WTC11 (cell line): ENCODE results near the gene CLCN6.

Experiments used
- ATF2 ChIP-seq: sonication (generic); formaldehyde crosslinking; IDR thresholded peaks from 2 replicates; pipeline ENCODE4 v1.8.1; 2022; ENCODE audit warnings: low read depth, missing genetic modification reagents, borderline replicate concordance
- ATF3 ChIP-seq: sonication (generic); formaldehyde crosslinking; conservative IDR thresholded peaks from 2 replicates; pipeline ENCODE4 v1.8.1; 2022; ENCODE audit warnings: mild to moderate bottlenecking, missing genetic modification reagents
- CTCF ChIP-seq: fragments of 200-600 bp; IDR thresholded peaks from 2 replicates; pipeline ENCODE4 v1.8.0; 2022; ENCODE audit warnings: antibody characterized with exemption
- ELF4 ChIP-seq: sonication (generic); formaldehyde crosslinking; IDR thresholded peaks from 2 replicates; pipeline ENCODE4 v1.8.1; 2022; ENCODE audit warnings: low read depth, mild to moderate bottlenecking, moderate library complexity, missing genetic modification reagents
- FOXK1 ChIP-seq: sonication (generic); formaldehyde crosslinking; IDR thresholded peaks from 2 replicates; pipeline ENCODE4 v1.8.0; 2022; ENCODE audit warnings: mild to moderate bottlenecking, moderate library complexity, missing genetic modification reagents
- GABPB1 ChIP-seq: sonication (generic); formaldehyde crosslinking; IDR thresholded peaks from 2 replicates; pipeline ENCODE4 v1.8.1; 2023; ENCODE audit warnings: mild to moderate bottlenecking, missing genetic modification reagents
- OVOL2 ChIP-seq: fragments of 250-450 bp; sonication (Bioruptor Pico); IDR thresholded peaks from 2 replicates; pipeline ENCODE4 v1.9.0; 2021; ENCODE audit warnings: mild to moderate bottlenecking, borderline replicate concordance
- TEAD1 ChIP-seq: sonication (generic); formaldehyde crosslinking; IDR thresholded peaks from 2 replicates; pipeline ENCODE4 v1.8.0; 2022; ENCODE audit warnings: mild to moderate bottlenecking, missing genetic modification reagents
- TP53 ChIP-seq: sonication (generic); formaldehyde crosslinking; IDR thresholded peaks from 2 replicates; pipeline ENCODE4 v1.8.1; 2023; ENCODE audit warnings: mild to moderate bottlenecking, missing genetic modification reagents

- TF ChIP-seq ELF4 (no peak), CTCF (no peak), GABPB1 (no peak), TP53 (CRISPR knock-in tag) (no peak), ATF2 (CRISPR knock-in tag) (no peak), TEAD1 (CRISPR knock-in tag) (no peak), ATF3 (no peak), FOXK1 (CRISPR knock-in tag) (no peak), OVOL2 (no peak)
Measured at GRCh38 chr1:11800756-11801433, 5.1 kb upstream of the CLCN6 start.
